Neural cell (in vitro differentiated cells): ENCODE data around the gene GRM4.

Experiments used
- CTCF ChIP-seq: fragments of 450-650 bp; IDR thresholded peaks from 2 replicates; pipeline ENCODE4 v1.5.1; 2014; ENCODE audit warnings: antibody characterized with exemption, mild to moderate bottlenecking, moderate library complexity; ENCODE audit not compliant: poor library complexity, severe bottlenecking
- EP300 ChIP-seq: fragments of 450-650 bp; conservative IDR thresholded peaks from 2 replicates; pipeline ENCODE4 v1.6.1; 2014; ENCODE audit warnings: antibody characterized with exemption, mild to moderate bottlenecking, moderate library complexity; ENCODE audit not compliant: poor library complexity, severe bottlenecking
- EZH2 ChIP-seq: fragments of 200-600, 300-800 bp; shearing (Covaris generic), sonication (generic); IDR thresholded peaks from 2 replicates; pipeline ENCODE4 v1.6.1; 2014; ENCODE audit warnings: antibody characterized with exemption, low read length, borderline replicate concordance, mild to moderate bottlenecking; ENCODE audit not compliant: insufficient read depth, poor library complexity, severe bottlenecking
- POLR2AphosphoS5 ChIP-seq: IDR thresholded peaks from 2 replicates; pipeline ENCODE4 v1.6.1; 2012
- REST ChIP-seq: IDR thresholded peaks from 2 replicates; pipeline ENCODE4 v1.6.1; 2012; ENCODE audit warnings: borderline replicate concordance

GRCh38 chr6:34158876-34159275, 13.0 kb upstream of the GRM4 start:
- TF ChIP-seq CTCF (no peak), POLR2AphosphoS5 (no peak), EZH2 (no peak), REST (no peak), EP300 (no peak)
